ENCODE results near the gene ATP2B2. TPM values are rescaled to one million over a fixed set of nuclear protein-coding genes. Genes with fewer than 3 reads are reported as not detected.
A peak's percentile ranks its signal among the peaks of the same experiment; 100 is the strongest.

The ATP2B2 gene
- total and polyA plus RNA-seq, 9 of the 15 experiments (the other 6 are each of a cell fraction or from before 2014, with no cell fraction given), result 0.06 TPM; not detected in 8

DNA sequence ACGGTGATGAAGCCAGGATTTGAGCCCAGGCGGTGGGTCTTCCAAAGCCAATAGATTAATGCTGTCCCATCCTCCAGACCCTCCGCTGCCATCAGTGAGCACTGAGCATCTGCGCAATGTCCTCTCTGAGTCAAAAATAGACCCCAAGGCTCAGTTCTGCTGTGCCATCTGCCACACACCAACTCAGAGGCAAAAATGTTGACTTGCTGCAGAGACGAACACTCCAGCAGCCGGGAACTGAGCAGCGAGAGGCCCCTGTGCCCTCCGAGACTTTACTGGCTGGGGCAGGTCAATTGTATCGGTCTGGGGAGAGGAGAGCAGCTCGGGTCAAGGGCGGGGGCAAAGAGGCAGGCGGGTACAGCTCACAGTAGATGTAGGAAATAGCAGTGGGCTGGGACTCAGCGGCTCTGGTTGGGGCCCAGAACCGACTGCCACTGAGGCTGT lies 41.5 kb upstream of the ATP2B2 start (continued):
- no peak for TF ChIP-seq ZNF253 (CRISPR knock-in tag; conservative IDR thresholded peaks at IDR 0.05)
- no peak for TF ChIP-seq FOXK1 (CRISPR knock-in tag; IDR thresholded peaks at IDR 0.05; ENCODE audit: borderline replicate concordance)
- no peak for TF ChIP-seq NCOA6 (IDR thresholded peaks at IDR 0.05)
- no peak for TF ChIP-seq NFIC (IDR thresholded peaks at IDR 0.05)
- TF ChIP-seq, protein P1, sequence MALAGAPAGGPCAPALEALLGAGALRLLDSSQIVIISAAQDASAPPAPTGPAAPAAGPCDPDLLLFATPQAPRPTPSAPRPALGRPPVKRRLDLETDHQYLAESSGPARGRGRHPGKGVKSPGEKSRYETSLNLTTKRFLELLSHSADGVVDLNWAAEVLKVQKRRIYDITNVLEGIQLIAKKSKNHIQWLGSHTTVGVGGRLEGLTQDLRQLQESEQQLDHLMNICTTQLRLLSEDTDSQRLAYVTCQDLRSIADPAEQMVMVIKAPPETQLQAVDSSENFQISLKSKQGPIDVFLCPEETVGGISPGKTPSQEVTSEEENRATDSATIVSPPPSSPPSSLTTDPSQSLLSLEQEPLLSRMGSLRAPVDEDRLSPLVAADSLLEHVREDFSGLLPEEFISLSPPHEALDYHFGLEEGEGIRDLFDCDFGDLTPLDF (CRISPR knock-in tag; IDR thresholded peaks at IDR 0.05), result no peak

GRCh38 chr3:10546181-10546624 lies 40.8 kb upstream of the ATP2B2 start:
- TF ChIP-seq CLOCK (CRISPR knock-in tag; IDR thresholded peaks at IDR 0.05; ENCODE audit: borderline replicate concordance) (no peak), REST (IDR thresholded peaks at IDR 0.05; ENCODE audit: borderline replicate concordance) (peak; percentile 68), REST (CRISPR knock-in tag; IDR thresholded peaks at IDR 0.05; ENCODE audit: low read depth) (no peak)
- CTCF ChIA-PET (ENCODE audit: low intra/inter-chr PET ratio), result no interaction called here
- H3K79me2 ChIP-seq (ENCODE audit: control insufficient read depth, insufficient read depth, low read length), result no peaks in the 10 kb centered on the region
- intact Hi-C loops (cut with micrococcal nuclease) (no loop called here), in situ Hi-C loops (cut with MboI) (no loop called here)
- no peak overlapping the region for H3K9ac ChIP-seq (ENCODE audit: insufficient read depth in 1 of 2, low read depth in 2 of 2, low read length in 2 of 2)
- no peaks in the 10 kb centered on the region for H3K9me1 ChIP-seq (ENCODE audit: control insufficient read depth, insufficient read depth, low read length)
- no peak overlapping the region for H2AFZ ChIP-seq (ENCODE audit: low read depth, low read length)
- H3K27ac ChIP-seq (ENCODE audit: extremely low read depth, low read depth, low read length), result no peak overlapping the region
- H4K20me1 ChIP-seq (replicated peaks; ENCODE audit: control insufficient read depth, insufficient read depth, low read length), result peaks cover 3% of the 10 kb centered on the region; the same call in 1 of the 2 replicates
- POLR2A ChIA-PET, result interaction anchor here (0.6 to 1.2 kb wide), 3 partner anchors 12 to 1349 kb away, joined by 3 read pairs; no protein-coding TSS in a partner anchor
- ATAC-seq (no peak), FAIRE-seq (no peak), DNase-seq (ENCODE audit: extremely low read depth in 1 of 4, low spot score in 3 of 4) (no peak)
- peaks cover 5 to 16% of the 10 kb centered on the region in 2 experiments; a peak in 4 of 5 replicates for H3K27me3 ChIP-seq (ENCODE audit: control insufficient read depth in 2 of 2, insufficient read depth in 2 of 2, low read length in 2 of 2)
- no peak overlapping the region for H3K4me2 ChIP-seq (ENCODE audit: insufficient read depth, low read length)
- H3K36me3 ChIP-seq (ENCODE audit: control insufficient read depth, insufficient read depth, low read length), result no peaks in the 10 kb centered on the region
- no peaks in the 10 kb centered on the region for H3K4me1 ChIP-seq (replicated peaks in 1 of 2; ENCODE audit: control insufficient read depth in 2 of 2, insufficient read depth in 2 of 2, low read length in 2 of 2)
- no peak overlapping the region for H3K4me3 ChIP-seq
- no TSS peak for BruUV-seq (replicated peaks)
- no peaks in the 10 kb centered on the region for H3K9me3 ChIP-seq (replicated peaks; ENCODE audit: control insufficient read depth, insufficient read depth, low read depth, low read length)
- WGBS (ENCODE audit: insufficient coverage, low coverage, missing lambda C conversion rate), result 0% methylated on average over 5 of the region's 5 CpGs
